NCI-H345 treated with DMSO at 0.1 percent for 48 hours (cell line): ENCODE results near the gene AK4.

ENCODE experiments used
- DNase-seq: peaks from one replicate; lab custom pipeline; 2025; ENCODE audit not compliant: unreplicated experiment; lab: John Stamatoyannopoulos, UW

The AK4 gene

GRCh38 chr1:65269612-65270011 lies 121.6 kb downstream of the AK4 start:
- DNase-seq: no peak

- no peak for DNase-seq
Observed at GRCh38 chr1:65276197-65276939, 128.4 kb downstream of the AK4 start.

GRCh38 chr1:65277605-65278347 lies 129.8 kb downstream of the AK4 start:
- no peak for DNase-seq

GRCh38 chr1:65278376-65279069 lies 130.5 kb downstream of the AK4 start:
- no peak for DNase-seq

GRCh38 chr1:65279070-65279779 lies 131.2 kb downstream of the AK4 start:
- no peak for DNase-seq
